ENCODE data around the gene CRADD.
"Not testable (repeated sequence)": the region's sequence is repeated elsewhere in the genome, so short reads cannot be mapped to it uniquely, and the experiment has no call there.

Gene CRADD

DNA sequence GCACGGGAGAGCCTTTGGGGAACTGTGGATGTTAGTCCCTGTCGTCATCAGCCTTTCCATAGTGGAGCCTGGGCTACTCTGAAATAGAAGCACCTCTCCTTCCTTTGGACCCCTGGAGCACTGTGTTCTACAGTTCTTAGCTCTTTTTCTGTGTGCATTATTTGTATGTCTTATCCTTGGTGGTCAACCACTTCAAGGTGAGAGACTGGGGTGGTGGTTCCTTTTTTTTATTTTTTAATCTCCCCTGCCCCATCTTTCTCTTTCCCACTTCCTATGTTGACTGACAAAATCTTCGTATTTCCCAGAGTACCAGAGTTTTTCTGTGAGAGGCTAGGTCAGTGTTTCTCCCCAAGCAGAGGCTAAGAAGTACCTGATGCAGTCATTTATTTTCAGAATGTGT lies 111.7 kb downstream of the CRADD start:
- DNase-seq, result no peak

DNA sequence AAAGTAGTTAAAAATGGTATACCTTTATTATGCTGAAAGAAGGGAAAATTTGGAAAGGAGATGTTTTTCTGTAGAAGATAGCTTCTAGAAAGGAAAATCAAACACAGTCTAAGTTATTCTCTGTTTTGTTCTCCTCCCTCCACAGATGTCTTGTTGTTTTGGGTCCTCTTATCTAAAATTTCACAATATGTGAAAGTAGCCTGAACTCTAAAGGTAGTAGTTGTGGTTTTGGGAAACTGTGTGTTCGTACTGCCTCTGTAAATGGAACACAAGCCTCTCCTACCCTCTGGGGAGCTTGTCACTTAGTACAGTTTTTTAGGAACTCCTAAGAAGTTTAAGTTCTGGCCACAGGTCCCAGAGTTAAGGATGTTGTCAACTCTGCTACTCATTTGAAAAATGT lies 112.6 kb downstream of the CRADD start:
- no peak for DNase-seq

DNA sequence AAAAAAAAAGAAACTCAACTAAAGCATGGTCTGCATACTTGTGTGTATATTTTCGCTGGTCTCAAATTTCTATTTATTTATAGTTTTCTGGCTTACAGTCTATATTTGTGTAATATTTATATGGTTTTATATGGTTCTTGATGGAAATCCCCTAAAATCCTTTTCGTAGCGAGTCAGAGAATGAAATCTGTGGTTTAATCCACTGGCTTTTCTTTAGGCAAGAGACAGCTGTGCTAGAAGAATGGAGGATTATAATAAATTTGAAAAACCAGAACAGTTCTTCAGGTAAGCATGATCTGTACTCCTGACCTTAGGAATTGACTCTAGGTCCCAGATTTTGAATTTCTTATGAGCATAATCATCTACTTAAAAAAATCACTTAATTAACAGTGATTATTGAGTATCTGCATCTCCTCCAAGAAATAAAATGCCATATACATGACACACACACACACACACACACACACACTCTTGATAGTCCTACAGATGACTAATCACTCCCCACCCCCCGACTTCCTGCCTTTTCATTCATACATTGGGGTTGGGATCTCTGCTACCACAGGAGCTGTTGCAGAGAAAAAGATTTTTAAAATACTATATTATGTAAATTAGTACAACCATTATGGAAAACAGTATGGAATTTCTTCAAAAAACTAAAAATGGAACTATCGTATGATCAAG lies 113.4 kb downstream of the CRADD start:
- no peak for DNase-seq

DNA sequence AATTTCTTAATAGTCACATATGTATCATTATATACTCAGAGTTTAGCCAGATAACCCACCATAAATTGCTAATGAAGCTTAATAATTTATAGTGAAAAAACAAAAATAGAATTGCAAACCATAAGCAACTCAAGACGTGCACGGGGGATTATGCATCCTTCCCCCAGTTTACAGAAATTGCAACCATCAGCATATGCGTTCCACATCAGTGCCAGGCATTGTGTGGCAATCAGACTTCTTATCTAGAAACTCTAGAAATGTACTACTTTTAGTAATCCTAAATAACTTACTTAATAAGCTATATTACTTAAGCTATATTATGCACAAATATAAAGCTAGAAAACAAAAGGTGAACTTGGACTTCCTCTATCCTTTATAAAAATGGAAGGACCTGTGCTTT lies 115.8 kb downstream of the CRADD start:
- DNase-seq, result no peak

DNA sequence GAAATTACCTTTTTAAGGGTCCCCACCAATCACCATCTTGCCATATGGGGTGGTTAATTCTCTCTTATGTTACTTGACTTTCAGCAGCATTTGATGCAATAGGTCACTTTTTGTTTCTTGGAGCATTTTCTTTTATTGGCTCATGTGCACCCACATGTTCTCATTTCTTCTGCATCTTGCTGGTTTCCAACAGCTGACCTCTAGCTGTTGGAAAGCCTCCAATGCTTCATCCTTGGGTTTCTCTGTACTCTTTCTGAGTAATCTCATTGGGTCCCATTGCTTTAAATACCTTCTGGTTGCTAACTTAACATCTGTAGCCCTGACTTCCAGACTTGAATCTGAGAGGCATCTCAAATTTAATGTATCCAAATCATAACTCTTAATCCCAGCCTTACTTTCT lies 116.8 kb downstream of the CRADD start:
- no peak for DNase-seq

DNA sequence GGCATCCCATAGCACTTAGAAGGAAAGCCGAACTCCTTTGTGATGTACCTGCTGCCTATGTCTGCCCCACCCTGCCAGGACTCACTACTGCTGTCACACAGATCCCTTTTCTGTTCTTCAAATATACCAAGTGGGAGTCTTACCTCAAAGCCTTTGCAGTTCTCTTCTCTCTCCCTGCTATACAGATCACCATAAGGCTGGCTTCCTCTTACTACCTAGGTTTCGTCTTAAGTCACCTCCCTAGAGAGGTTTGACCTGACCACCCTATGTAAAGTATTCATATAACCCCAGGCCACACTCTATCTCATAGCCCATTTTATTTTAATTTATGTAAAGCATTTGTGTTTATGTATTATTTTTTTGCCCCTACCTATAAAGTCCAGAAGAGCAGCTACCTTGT lies 117.6 kb downstream of the CRADD start:
- no peak for DNase-seq

DNA sequence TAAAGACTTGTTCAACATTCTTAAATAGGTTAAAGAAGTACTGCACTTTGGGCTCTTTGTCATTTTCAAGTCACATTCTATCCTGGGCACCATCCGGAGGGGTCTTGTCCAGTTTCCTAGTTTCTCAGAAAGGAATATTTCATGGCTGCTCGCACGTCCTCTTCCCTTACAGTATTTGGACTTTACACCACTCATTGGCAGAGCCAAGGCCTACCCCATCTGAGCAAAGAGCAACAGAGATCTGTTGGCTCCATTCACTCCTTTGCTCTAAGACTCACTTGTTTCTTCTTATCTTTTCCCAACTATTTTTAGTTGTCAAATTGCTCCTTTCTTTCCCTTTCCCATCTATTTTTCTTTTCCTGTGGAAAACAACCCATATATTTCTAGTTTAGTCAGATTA lies 118.2 kb downstream of the CRADD start:
- DNase-seq, result no peak

DNA sequence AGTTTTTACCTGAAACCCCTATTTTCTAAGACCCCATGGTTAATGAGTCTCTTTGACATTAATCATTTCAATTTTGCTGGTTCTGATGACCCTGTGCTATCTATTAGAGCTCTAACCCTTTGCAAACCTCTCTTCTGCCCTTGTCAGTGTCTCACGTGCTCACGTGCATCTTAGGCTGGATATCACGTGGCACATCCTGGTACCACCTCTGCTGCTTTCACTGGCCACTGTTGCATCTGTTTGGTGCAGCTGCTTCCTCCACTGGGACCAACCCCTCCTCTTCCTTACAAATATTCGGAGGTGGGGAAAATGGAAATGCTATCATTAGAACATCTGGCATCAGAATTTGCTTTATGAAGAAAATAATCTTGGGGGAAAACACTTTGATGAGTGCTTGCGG lies 119.6 kb downstream of the CRADD start:
- no peak for DNase-seq

DNA sequence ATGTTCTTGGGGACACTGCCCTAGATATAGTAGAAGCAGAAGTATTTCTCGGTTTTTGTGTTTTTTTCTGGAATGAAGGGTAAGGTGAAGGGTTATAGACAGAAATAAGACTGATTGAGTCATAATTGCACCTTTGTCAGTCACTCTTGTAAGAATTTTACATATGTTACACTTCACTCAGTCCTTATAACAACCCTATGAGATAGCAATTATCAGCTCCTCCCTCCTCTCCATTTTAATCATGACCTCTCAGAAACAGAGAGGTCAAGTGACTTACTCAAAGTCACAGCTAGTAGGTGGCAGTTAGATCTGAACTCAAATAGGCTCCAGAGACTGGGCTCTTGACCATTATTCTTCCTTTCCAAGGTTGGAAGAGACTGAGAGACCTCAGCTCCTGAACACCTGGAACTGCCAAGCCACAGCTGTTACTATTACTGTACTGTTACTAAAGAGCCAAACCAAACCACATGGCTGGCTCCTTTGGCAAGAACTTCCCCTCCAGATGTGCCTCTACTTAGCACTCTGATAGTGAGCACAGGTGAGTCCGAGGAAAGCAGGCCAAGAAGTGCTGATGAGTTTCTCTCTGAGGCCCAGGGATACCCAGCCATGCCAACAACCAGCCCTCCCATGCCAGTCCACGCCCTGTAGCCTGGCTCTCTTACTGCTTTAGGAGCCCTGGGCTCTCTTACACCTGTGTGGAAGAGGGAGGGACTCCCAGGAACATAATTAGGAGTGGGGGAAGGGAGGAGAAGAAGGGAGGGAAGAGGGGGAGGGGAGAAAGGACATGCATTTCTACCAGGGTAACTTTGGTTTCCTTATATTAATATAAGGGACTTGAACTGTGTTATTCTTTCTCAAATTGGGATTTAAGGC lies 121.3 kb downstream of the CRADD start:
- DNase-seq, result no peak

DNA sequence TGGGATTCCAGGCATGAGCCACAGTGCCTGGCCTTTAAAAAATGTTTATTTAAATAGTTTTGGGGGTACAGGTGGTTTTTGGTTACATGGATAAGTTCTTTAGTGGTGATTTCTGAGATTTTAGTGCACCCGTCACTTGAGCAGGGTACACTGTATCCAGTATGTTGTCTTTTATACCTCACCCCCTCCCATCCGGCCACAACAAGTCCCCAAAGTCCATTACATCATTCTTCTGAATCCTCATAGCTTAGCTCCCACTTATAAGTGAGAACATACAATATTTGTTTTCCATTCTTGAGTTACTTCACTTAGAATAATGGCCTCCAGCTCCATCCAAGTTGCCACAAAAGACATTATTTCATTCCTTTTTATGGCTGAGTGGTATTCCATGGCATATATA lies 124.5 kb downstream of the CRADD start:
- not testable (repeated sequence) for DNase-seq

DNA sequence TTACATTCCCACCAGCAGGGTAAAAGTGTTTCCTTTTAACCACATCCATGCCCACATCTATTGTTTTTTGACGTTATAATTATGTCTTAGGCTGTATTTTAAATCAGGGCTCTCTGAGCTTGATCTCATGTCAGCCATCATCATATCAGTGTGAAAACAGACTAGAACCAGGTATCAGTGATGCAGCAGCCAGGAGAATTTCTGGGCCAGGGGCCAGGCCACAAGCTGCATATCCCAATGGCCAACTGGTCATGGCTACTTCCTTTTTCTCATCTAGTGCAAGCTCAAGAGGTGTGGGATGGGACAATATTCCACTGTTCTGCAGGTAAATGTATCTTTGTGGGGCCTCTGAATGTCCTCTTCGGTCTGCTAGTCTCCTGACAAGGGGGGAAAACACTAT lies 125.1 kb downstream of the CRADD start:
- no peak for DNase-seq

DNA sequence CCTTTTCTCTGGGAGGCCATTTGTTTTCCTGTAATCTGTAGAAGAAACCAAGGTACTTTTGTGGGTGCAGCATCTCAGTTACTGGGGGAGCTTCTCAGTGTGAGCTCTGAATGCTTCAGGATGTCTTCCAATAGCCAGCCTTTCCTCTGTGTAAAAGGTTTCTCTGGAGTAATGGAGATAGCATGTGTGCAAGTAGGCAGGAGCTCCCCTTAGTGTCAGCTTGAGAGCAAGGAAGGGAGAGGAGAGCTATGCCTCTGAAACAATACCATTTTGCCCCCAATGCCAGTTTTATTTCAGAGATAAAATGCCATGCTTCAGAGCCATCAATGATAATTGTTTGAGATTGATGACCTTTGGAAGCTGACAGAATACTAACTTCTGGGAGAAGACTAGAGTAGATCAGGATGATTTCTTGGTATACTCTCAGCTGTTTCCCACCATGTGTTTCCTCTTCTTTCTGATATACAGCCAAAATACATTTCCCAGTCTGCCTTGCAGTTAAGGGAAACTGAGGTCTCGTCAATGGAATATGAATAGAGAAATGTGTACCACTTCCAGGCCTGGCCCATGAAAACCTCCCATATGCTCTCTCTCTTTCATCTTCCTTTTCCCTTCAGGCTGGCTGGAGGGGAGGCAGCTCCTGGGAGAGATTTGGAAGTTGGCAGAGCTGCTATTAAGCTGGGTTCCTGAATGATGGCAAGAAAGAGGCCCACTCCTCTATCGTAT lies 125.7 kb downstream of the CRADD start:
- no peak for DNase-seq

DNA sequence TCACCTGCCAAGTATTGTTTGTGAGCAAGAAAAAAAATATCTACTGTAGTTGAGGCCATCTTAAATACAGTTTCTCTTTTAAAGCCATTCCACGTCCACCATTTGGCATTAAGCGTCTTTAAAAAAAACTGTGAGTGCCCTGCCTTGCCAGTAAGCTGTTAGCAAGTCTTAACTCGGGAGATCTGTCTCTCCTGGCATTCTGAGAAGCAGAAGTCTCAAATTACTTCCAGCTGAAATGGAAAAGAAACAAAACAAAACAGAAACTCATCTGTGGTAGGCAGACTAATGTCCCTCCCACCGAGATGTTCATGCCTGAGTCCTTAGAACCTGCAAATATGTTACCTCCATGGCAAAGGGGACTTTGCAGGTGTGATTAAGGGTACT lies 126.2 kb downstream of the CRADD start:
- no peak for DNase-seq

DNA sequence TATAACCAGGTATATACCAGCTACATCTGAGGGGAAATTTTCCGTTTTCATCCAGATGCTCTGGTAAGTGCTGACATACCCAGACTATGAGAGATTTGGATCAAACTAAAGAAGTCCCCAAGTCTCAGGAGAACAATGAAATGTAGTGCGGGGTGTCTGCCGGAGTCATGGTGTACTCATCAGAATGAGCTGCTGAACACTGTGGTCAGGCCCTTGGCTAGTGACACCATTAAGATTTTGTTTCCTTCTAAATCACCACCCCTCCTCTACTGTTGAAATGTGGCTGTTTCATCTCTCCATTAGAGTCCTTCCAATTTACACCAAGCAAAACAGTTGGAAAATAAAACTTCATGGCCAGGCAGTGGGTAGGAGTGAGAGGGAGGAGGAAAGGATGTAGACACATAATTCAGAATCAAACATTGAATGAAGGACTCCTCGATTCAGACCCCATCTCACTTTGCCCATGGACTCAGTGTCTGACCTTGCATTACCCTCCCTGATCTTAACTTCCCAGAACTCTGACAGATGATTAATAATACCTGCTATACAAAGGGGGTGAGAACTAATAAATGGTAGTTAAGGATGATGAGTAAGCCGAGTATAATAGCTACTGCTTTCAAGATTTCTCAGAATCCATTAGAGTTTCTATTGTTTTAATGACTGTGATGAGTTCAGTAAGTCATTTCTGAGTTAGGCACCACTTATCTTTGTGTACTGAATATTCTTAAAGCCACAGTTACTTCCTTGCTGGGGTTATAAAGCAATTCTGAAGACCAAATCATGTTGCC lies 127.4 kb downstream of the CRADD start:
- no peak for DNase-seq

DNA sequence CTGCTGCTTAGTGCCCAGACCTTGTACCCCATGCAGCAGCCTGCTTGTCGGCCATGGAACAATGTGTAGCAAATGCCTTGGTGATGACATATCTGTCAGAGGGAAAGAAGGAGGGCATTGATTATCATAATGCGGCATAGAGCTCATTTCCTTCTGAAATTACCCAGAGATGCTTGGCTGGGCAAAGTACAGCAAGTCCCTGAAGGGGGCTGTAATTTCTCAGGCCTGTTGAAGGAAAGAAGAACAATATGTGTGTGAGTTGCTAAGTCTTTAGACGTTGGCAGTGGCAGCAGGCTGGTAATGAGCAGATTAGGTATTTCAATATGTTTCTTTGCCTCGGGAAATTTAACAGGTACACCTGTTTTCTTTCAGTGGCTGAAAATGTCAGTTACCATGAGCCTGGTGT lies 128.6 kb downstream of the CRADD start:
- DNase-seq, result no peak

DNA sequence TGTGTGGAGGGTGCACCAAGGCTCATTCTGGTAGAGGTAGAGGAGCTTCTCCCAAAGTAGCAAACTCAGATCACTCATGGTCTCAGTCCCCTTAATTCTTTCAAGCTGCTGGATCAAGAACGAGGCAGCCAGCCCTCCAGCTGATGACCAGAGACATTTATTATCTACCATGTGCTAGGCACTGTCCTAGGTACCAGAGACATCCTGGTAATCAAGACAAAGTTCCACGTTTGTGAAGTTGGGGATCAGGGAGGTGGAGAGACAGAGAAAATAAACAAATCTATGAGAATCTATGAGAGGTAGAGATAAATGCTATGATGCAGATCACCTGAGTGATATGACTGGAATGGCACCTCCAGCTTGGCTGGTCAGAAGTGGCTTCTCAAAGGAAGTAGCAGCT lies 130.2 kb downstream of the CRADD start:
- no peak for DNase-seq

DNA sequence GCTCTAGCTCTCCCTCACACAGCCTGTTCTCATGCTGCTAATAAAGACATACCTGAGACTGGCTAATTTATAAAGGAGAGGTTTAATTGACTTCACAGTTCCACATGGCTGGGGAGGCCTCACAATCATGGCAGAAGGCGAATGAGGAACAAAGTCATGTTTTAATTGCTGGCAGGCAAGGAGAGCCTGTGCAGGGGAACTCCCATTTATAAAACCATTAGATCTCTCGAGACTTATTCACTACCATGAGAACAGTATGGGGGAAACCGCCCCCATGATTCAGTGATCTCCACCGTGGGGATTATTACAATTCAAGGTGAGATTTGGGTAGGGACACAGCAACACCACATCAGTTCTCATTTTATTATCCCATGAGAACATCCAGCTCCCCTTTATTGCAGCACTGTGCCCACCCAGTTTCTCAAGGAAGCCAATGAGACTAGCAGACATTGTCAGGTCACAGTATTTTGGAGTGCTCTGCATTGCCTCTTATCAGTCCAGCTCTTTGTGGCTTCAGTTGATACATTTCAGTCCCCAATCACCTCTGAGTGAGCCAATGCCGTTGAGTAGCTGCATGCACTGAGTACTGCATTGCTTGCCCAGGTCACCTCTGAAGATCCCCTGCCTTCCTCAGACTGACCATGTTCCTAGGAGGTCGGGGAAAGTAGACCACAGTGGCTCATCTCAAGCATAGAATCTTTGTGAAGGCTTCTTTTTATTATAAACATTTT lies 131.2 kb downstream of the CRADD start:
- no peak for DNase-seq

DNA sequence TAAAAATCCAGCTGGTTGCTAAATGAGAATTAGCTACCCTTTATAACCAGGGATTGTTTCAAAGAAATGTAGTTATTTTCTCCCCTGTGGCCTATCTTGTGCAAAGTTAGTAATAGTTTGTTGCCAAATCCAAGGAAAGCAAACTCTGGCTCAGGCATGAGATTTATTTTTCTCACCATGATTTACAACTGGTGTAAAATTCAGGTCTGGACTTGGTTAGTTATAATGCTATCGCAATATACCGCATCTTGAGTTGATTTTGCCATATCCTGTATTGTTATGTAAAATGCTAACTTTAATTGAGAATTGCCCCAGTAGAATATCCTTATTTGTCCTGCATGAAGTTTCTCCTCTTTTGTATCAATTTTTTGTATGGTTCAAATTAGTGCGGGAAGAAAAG lies 135.5 kb downstream of the CRADD start:
- no peak for DNase-seq

DNA sequence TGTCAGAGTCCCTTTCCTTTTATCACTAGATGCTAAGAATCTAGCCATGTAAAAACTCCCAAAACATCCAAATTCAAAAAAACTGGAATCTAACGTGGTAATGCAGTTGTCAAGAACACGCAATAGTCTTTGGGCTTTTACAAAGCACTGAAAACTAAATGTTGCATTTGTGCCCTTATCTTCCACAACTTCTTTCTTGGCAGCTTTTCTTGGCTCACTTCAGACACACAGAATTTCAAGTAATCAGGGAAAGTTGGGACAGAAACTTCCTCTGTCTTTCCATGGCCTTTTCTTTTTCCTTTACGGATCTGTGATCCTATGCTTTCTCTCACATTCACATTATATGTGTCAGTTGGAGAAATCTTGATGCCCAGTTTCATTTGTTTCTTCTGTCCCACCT lies 136.0 kb downstream of the CRADD start:
- no peak for DNase-seq

DNA sequence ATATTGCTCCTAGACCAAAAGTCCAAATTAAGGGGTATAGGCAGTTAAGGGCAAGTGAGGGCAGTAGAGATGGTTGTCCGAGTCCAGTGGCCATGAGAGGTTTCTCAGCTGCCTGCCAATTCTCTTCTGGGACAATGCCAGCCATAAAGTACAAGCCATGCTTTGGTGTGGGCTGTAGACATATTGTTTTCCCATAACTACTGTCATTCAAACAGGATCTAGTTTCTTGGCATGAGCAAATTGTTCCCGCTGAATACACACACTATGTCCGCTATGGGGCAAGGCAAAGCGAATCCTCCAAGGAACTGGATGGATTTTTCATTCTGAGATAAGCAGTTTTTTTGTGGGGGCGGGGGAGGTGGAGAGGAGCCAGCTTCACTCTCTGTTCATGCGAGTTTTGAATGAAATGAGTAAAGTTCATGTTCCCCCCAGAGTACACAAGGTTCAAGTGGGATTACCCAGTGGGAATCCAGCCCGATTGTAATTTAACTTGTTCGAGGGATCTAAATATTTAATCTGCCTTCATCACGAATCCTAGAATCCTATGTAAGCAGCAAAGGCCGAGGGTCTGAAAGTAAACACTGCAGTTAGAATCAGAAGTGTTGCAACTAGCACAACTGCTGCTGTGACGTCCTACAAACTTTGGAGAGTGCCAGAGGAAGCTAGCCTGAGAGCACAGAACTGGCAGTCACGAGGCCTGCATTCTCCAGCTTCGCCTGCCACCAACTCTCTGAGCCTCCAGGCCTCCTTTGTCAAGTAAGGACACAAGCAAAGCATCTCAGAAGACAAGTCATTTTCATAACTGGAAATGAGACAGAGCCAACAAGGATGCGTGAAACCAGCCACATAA lies 137.0 kb downstream of the CRADD start:
- DNase-seq, result no peak

DNA sequence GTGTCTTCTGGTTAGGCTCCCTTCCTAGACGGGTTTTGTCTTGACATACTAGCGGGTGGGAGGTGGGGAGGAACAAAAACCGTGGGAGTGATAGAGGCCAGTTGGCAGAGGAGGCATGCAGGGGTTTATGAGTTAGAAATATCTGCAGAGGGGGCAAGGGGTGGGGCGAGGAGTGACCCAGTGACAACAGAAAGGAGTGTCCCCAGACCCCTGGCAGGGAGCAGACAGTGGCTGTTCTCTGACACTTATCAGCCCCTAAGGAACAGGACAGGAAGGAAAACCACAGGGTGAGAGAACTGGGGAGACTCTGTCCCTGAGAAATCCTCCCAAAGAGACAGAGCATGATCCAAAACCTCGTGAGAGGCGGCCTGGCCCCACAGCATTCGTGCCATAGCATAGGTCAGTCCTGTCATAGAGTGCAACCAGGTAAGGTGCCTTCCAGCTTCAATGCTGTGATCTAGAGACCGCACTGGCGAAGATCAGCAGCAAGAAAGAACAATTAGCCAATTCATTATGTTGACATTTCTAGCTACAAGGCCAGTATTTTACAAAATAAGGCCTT lies 141.4 kb downstream of the CRADD start:
- no peak for DNase-seq

All from NCI-H524 (cell line).